Vagina (tissue), 2 donors: Measurements from ENCODE around the gene CDHR1.

ENCODE experiments used
- CTCF ChIP-seq, 3 experiments: fragments of 450-650 bp in 2 of 3; fragments of 200-600 bp in 1 of 3; sonication (generic) in 1 of 3; IDR thresholded peaks; one replicate each; pipeline ENCODE4 v1.5.1; 2017 to 2019; ENCODE audit warnings: antibody characterized with exemption in 3 of 3, mild to moderate bottlenecking in 2 of 3, moderate library complexity in 2 of 3
- POLR2AphosphoS5 ChIP-seq, 2 donors: sonication (generic); formaldehyde crosslinking; IDR thresholded peaks; one replicate each; pipeline ENCODE4 v1.9.0; 2017; ENCODE audit warnings: antibody characterized with exemption in 2 of 2, mild to moderate bottlenecking in 2 of 2, low read depth in 1 of 2; ENCODE audit not compliant: insufficient read depth in 1 of 2

- TF ChIP-seq CTCF (IDR thresholded peaks at IDR 0.05), result no peak
- no peak for TF ChIP-seq POLR2AphosphoS5 (IDR thresholded peaks at IDR 0.05; ENCODE audit: insufficient read depth in 1 of 2, low read depth in 1 of 2)
These were observed 30.2 kb downstream of the CDHR1 start for GRCh38 chr10:84224411-84225028.
